ENCODE results near the gene OPCML.

- TF ChIP-seq POLR2A (IDR thresholded peaks at IDR 0.05), result no peak
- TF ChIP-seq CTCF (IDR thresholded peaks at IDR 0.05), result no peak
- no peak for TF ChIP-seq POLR2AphosphoS5 (IDR thresholded peaks at IDR 0.05)
- no peak for TF ChIP-seq EP300 (IDR thresholded peaks at IDR 0.05; ENCODE audit: low read depth)
These were observed 654.2 kb downstream of the OPCML start for GRCh38 chr11:132878111-132878510.

All from transverse colon (tissue), 4 donors.